Right renal pelvis (tissue), 4 donors: ENCODE results near the gene FRMD4A. TPM values are rescaled to one million over a fixed set of nuclear protein-coding genes. Genes with fewer than 3 reads are reported as not detected.
"Not testable (repeated sequence)": the region's sequence is repeated elsewhere in the genome, so short reads cannot be mapped to it uniquely, and the experiment has no call there.

ENCODE experiments used
- DNase-seq, 4 donors: peaks; one replicate each; pipeline ENCODE4 v3.0.0-alpha.2; 2013; ENCODE audit warnings: low read depth in 4 of 4, low spot score in 3 of 4, missing footprints in 1 of 4
- polyA plus RNA-seq, 4 donors: library from polyadenylated mRNA; unstranded; fragments of 120-200 nt; gene quantifications; one replicate each; pipeline ENCODE4 v1.2.1, GENCODE V29; 2013; ENCODE audit not compliant: insufficient read length in 4 of 4

The FRMD4A gene
- polyA plus RNA-seq, 4 donors, result 76.2 to 81.0 (median 78.2) TPM

GRCh38 chr10:13808556-13809391 lies 522.0 kb downstream of the FRMD4A start:
- no peak for DNase-seq

GRCh38 chr10:13806419-13806818 lies 524.3 kb downstream of the FRMD4A start:
- DNase-seq, result no peak

GRCh38 chr10:13803566-13804554 lies 526.9 kb downstream of the FRMD4A start:
- no peak for DNase-seq

- DNase-seq, result no peak
Observed at GRCh38 chr10:13801907-13802288, 528.8 kb downstream of the FRMD4A start.

GRCh38 chr10:13801156-13801906 lies 529.4 kb downstream of the FRMD4A start:
- no peak for DNase-seq

GRCh38 chr10:13797164-13797563 lies 533.6 kb downstream of the FRMD4A start:
- no peak for DNase-seq

GRCh38 chr10:13795653-13796555 lies 534.8 kb downstream of the FRMD4A start:
- DNase-seq, result no peak

GRCh38 chr10:13794992-13795612 lies 535.6 kb downstream of the FRMD4A start:
- no peak for DNase-seq

GRCh38 chr10:13792006-13792405 lies 538.7 kb downstream of the FRMD4A start:
- DNase-seq, result no peak

GRCh38 chr10:13791483-13791882 lies 539.2 kb downstream of the FRMD4A start:
- DNase-seq, result no peak

GRCh38 chr10:13790196-13790595 lies 540.5 kb downstream of the FRMD4A start:
- DNase-seq, result no peak

GRCh38 chr10:13789448-13789829 lies 541.3 kb downstream of the FRMD4A start:
- DNase-seq, result no peak

- DNase-seq, result no peak
Observed at GRCh38 chr10:13788711-13789447, 541.8 kb downstream of the FRMD4A start.

- no peak for DNase-seq
Observed at GRCh38 chr10:13788320-13788600, 542.5 kb downstream of the FRMD4A start.

- DNase-seq, result no peak
Observed at GRCh38 chr10:13787015-13787421, 543.7 kb downstream of the FRMD4A start.

- no peak for DNase-seq
Observed at GRCh38 chr10:13784067-13784466, 546.7 kb downstream of the FRMD4A start.

- DNase-seq, result no peak
Observed at GRCh38 chr10:13779748-13780147, 551.0 kb downstream of the FRMD4A start.

- DNase-seq, result not testable (repeated sequence)
Observed at GRCh38 chr10:13778693-13778960, 552.1 kb downstream of the FRMD4A start.

- DNase-seq, result no peak
Observed at GRCh38 chr10:13776861-13777311, 553.8 kb downstream of the FRMD4A start.
